Measurements from ENCODE around the gene PEX14. TPM values are rescaled to one million over a fixed set of nuclear protein-coding genes. Genes with fewer than 3 reads are reported as not detected.

Gene PEX14
- total and polyA plus RNA-seq, 2 experiments from 2014 or later: 17.6 to 19.6 TPM

DNA sequence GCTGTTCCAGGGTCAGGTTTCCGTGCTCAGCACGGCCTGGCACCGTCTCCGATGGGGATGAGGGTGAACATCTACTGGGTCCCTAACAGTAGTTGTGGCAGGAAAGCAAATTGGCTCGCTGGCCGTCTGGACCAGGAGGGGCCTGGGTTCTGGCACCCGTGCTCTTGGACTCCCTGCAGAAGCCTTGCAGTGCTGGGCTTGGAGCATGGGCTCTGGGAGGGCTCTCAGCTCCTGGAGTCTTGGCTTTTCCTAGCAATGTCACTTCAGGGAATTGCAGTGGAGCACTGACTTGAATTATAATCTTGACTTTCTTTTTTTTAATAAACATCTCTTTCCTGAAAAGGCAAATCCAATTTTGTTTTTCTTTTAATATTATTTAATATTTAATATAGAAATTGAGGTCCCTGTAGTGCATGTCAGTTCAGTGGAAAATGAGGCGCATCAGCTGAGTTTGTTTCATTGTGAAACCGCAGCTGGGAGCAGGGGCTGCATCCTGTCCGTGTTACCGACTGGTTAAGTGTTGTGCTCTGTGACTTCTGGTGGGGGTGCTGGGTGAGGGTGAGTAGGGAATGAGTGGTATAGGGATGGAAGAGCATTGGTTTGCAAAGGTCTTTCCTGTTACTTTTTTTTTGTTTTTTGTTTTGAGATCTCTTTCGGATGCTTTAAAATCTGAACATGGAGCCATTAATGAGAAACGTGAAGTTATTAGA is 64.1 kb downstream of the PEX14 start (continued):
- TF ChIP-seq, protein P1, sequence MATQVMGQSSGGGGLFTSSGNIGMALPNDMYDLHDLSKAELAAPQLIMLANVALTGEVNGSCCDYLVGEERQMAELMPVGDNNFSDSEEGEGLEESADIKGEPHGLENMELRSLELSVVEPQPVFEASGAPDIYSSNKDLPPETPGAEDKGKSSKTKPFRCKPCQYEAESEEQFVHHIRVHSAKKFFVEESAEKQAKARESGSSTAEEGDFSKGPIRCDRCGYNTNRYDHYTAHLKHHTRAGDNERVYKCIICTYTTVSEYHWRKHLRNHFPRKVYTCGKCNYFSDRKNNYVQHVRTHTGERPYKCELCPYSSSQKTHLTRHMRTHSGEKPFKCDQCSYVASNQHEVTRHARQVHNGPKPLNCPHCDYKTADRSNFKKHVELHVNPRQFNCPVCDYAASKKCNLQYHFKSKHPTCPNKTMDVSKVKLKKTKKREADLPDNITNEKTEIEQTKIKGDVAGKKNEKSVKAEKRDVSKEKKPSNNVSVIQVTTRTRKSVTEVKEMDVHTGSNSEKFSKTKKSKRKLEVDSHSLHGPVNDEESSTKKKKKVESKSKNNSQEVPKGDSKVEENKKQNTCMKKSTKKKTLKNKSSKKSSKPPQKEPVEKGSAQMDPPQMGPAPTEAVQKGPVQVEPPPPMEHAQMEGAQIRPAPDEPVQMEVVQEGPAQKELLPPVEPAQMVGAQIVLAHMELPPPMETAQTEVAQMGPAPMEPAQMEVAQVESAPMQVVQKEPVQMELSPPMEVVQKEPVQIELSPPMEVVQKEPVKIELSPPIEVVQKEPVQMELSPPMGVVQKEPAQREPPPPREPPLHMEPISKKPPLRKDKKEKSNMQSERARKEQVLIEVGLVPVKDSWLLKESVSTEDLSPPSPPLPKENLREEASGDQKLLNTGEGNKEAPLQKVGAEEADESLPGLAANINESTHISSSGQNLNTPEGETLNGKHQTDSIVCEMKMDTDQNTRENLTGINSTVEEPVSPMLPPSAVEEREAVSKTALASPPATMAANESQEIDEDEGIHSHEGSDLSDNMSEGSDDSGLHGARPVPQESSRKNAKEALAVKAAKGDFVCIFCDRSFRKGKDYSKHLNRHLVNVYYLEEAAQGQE (IDR thresholded peaks at IDR 0.05; ENCODE audit: unreplicated experiment): no peak

DNA sequence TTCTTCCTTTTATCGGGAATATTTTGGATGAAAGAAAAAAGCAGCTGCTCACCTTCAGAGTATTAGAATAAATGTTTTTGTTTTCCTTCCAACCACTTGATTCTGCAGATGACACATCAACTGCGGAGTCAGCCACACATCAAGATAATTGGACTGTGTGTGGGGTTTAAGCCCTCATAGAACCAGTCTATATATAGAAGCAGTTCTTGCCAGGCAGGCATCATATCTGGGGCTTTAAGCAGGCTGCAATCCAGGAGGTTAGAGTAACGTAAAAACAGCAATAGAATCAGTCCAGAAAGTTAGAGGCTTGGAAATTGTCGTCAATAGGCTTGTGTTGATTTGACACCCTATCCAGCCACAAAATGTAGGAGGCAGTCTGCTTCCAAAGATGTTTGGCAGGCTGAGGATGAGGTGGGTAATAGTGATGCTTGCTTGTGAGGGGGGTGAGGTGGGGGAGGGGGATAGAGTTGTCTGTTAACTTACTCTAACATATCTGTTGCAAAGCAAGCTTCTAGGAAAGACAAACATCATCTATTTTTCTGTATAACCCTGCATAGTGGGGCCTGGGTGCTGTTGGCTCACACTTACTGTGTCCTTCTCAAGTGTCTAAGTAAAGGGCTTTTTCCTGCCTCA is 64.8 kb downstream of the PEX14 start:
- Histone ChIP-seq H3F3A (replicated peaks; ENCODE audit: low read depth) (peaks cover 12% of the 10 kb centered on the region), H3K36me3 (ENCODE audit: insufficient read depth) (no peaks in the 10 kb centered on the region; the same call in 1 of the 2 replicates), H2AFZ (no peak overlapping the region), H3K4me2 (peak overlapping the region; percentile 65; the same call in 1 of the 2 replicates), H3K4me1 (ENCODE audit: insufficient read depth) (peaks cover 37% of the 10 kb centered on the region), H3K9me2 (ENCODE audit: insufficient read depth) (no peaks in the 10 kb centered on the region), H4K20me1 (replicated peaks; ENCODE audit: insufficient read depth) (peaks cover 11% of the 10 kb centered on the region), H3K4me3 (no peak overlapping the region), H3K79me2 (replicated peaks; ENCODE audit: insufficient read depth) (peaks cover 6% of the 10 kb centered on the region), H3K27ac (ENCODE audit: low read depth) (no peak overlapping the region), H3K27me3 (ENCODE audit: insufficient read depth) (no peaks in the 10 kb centered on the region)
- ATAC-seq (no peak), DNase-seq (ENCODE audit: low spot score) (no peak)
- H3K4me3 Mint-ChIP-seq: no peak overlapping the region
- H3K4me1 Mint-ChIP-seq: peaks cover 40% of the 10 kb centered on the region
- 0 out of 3 replicates have a peak, but pooled peaks cover 4% of the 10 kb centered on the region for H3K36me3 Mint-ChIP-seq (ENCODE audit: low read depth)
- no peaks in the 10 kb centered on the region for H3K9me3 Mint-ChIP-seq
- H3K27me3 Mint-ChIP-seq (ENCODE audit: insufficient read depth, low read depth, poor library complexity): peaks cover 7% of the 10 kb centered on the region
- H3K27ac Mint-ChIP-seq: no peak overlapping the region
- TF ChIP-seq ZNF331 (CRISPR knock-in tag; IDR thresholded peaks at IDR 0.05; ENCODE audit: low read depth) (no peak), EZH2 (IDR thresholded peaks at IDR 0.05; ENCODE audit: low read depth, unreplicated experiment) (no peak), NANOG (IDR thresholded peaks at IDR 0.05; ENCODE audit: borderline replicate concordance) (no peak), POLR2AphosphoS5 (IDR thresholded peaks at IDR 0.05; ENCODE audit: low read depth) (no peak), JUNB (IDR thresholded peaks at IDR 0.05; ENCODE audit: unreplicated experiment) (no peak), EZH2phosphoT487 (IDR thresholded peaks at IDR 0.05; ENCODE audit: unreplicated experiment) (no peak), ZNF114 (CRISPR knock-in tag; IDR thresholded peaks at IDR 0.05) (no peak), CREB1 (CRISPR knock-in tag; IDR thresholded peaks at IDR 0.05; ENCODE audit: low read depth) (no peak)
- TF ChIP-seq, protein P1 (IDR thresholded peaks at IDR 0.05; ENCODE audit: unreplicated experiment): no peak

All from GM23338 (cell line).